ENCODE measurements around the gene NACA2.
A peak's percentile ranks its signal among the peaks of the same experiment; 100 is the strongest.
"Not testable (repeated sequence)": the region's sequence is repeated elsewhere in the genome, so short reads cannot be mapped to it uniquely, and the experiment has no call there.

NACA2 gene

DNA sequence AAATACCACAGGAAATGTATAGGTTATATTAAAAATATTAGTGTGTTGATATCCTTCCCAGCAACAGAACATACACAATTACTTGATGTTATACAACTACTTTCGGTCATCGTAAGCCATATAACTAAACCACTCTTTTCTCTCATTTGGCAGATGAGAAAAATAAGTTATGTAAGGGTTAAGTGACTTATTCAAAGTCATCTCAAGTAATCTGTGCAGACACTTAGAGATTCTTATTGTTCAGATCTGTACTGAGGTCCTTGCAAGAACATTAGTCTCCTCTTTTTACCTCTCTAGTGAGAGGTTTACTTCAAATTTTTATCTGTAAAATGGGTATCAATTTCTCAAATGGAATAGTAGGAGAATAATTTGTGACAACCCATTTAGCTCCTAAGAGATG lies 15.0 kb downstream of the NACA2 start:
- DNase-seq (ENCODE audit: low spot score), result no peak

DNA sequence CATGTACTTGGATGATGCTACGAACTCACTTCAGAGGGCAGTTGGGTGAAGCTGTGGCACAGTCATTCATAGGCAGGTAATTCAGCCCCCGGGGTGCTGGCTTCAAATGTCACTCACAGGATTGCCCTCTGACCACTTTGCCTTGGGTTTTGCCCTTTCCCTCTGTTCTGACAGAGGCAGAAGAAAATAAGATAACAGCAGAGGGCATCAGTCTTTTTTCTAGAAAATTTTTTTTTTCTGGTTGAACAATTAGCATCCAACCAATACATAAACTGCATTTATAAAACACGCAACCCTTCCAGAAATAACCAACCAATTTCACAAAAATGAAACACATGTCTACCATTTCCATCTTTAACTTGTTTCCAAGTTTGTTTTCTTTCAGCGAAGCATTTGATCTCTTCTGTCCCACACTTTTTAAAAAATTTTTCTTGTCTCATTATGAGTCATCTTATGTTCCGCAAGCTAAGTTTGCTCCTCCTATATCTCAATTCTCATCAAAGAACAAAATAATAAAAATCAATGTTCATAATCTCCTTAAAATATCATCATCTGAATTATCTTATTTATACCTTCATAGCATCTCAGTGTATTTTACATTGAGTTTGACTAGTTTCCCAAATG lies 15.6 kb downstream of the NACA2 start:
- no peak for DNase-seq (ENCODE audit: low spot score)

DNA sequence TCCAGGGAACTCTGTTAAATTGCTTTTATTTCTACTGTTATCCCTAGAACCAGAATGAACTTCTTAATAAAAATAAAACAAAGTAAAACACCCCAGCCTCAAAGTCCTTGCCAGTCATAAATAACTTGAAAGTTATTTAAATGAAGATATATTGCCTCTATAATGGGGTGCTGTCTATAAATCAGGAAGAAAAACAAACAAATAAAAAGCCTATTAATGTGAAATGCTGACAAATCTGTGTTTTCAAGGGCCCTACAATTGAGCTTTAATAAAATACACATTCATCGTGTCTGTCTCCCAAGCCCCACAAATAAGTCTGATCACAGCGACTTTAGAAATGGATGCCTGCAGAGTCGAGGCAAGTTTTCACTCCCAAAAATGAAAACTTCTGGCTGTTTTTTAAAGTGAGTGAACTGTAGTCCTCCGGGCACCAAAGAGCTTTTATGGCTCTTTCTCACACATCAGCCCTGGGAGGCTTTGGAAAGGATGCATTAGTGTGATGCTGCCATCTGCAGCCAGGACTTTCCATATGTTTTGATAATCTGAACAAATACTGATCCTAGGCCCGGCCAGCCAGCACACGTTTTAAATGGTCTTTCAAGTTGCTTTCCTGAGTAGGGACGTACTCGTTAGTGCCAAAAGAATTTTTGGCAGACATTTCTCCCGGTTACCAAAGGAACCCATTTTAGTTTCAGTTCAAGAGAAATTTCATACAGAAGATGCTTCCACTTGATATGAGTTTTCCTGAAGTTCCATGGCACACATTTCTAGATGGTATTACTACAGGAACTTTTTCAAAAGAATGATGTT lies 16.3 kb downstream of the NACA2 start:
- peak; percentile 50 for DNase-seq (ENCODE audit: low spot score)

DNA sequence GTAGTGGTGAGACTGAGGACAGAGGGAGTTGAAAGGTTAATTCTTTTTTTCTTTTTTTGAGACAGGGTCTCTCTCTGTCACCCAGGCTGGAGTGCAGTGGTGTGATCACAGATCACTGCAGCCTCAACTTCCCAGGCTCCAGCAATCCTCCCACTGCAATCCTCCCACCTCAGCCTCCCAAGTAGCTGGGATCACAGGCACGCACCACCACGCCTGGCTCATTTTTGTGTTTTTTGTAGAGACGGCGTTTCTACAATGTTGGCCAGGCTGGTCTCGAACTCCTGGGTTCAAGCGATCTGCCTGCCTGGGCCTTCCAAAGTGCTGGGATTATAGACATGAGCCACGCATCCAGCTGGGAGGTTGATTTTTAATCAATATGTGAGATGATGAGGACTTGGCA lies 18.5 kb downstream of the NACA2 start:
- DNase-seq (ENCODE audit: low spot score), result not testable (repeated sequence)

DNA sequence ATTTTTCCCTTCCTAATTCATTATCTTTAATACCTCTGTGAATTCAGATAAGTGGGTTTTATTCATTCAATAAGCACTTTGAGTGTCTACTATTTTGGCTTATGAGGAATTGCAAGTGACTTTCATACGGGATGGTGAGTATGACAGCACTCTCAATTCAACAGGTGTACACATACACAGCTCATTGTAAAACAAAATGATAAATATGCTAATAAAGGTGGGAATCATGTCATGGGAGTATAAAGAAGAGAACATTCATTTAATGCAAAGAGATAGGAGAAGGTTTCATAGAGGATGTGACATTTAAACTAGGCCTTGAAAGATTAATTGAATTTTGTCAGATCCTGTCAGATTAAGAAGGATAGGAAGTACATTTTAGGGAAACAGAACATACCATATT lies 19.4 kb downstream of the NACA2 start:
- DNase-seq (ENCODE audit: low spot score), result no peak

DNA sequence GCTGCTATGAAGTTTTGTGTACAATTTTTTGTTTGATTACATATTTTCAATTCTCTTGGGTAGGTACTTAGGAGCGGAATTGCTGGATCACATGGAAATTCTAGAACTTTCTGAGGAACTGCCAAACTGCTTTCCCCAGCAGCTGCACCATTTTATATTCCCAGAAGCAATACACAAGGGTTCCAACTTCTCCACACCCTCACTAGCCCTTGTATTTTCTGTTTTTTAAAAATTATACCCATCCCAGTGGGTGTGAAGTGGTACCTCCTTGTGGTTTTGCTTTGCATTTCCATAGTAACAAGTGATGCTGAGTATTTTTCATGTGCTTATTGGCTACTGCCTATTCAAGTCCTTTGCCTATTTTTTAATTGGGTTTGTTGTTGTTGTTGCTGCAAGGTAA lies 20.9 kb downstream of the NACA2 start:
- DNase-seq (ENCODE audit: low spot score), result no peak

DNA sequence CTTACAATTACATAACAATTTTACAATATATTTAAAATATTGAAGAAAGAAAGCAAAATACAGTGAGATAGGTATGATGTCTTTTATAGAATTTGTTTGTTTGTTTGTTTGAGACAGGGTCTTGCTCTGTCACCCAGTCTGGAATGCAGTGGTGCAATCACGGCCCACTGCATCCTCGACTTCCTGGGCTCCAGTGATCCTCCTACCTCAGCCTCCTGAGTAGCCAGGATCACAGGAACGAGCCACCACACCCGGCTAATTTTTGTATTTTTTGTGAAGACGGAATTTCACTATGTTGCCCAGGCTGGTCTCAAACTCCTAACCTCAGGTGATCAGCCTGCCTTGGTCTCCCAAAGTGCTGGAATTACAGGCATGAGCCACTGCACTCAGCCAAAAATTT lies 21.5 kb downstream of the NACA2 start:
- DNase-seq (ENCODE audit: low spot score), result not testable (repeated sequence)

DNA sequence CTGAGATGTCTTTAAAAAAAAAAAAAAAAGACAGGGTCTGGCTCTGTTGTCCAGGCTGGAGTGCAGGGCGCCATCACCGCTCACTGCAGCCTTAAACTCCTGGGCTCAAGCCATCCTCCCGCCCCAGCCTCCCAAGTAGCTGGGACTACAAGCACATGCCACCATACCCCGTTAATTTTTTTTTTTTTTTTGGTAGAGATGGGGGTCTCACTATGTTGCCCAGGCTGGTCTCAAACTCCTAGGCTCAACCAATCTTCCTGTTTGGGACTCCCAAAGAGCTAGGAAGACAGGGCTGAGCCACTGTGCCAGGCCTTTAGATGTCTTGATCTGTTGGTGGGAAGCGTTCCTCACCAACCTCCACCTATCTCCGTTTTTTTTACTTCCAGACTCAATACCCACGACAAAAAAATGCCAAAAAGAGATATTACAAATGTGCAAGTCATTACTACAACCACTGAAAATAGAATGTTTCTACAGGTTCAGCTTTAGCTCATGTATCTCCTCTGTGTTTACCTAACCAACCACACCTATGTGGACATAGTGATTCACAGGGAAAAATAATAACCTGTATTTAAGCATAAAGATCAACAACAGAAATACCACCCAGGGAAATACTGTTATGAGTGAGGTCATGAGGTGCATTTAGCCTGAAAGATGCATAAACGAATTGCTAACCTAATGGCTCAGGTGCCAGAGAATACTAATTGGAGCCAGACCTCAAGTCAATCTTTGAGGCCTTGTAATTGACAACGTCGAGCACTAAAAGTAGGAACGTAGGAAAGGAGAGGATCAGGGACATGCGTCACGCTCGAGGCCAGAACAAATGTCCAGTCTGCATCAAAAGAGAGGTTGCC lies 22.6 kb downstream of the NACA2 start:
- DNase-seq (ENCODE audit: low spot score), result no peak

DNA sequence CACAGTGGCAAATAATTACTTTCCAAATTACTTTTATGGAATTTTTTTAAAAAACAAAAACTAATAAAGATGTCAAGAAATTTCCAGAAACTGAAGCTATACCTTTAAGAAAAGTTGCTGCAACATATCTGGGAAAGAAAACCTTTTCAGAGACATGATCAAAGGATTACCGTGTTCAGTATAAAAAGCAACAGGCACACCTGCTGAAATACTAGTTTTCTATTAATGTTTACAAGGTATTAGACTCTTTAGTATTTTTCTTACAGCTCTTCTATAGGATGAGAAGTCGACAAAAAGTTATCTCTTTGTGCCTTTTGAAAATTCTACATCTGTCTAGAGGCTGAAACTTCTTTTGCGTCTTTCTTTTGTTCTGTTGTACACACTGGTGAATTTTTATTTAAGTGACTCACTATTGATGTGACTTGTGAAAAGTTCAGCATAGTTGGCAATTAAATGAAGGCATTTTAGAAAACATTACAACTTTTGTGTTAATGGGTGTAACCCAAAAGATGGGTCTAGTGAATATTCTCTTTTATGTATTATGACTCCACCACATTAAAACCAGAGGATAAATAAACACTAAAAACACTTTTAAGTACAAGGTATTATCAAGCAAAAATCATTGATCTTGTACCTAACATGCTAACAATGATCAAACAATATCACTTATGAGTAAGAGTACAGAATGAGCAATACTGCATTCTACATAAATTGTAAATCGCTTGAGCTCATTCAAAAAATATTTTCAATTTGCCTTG lies 23.8 kb downstream of the NACA2 start:
- no peak for DNase-seq (ENCODE audit: low spot score)

DNA sequence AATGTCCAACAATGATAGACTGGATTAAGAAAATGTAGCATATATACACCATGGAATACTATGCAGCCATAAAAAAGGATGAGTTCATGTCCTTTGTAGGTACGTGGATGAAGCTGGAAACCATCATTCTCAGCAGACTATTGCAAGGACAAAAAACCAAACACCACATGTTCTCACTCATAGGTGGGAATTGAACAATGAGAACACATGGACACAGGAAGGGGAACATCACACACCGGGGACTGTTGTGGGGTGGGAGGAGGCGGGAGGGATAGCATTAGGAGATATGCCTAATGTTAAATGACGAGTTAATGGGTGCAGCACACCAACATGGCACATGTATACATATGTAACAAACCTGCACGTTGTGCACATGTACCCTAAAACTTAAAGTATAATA lies 24.6 kb downstream of the NACA2 start:
- DNase-seq (ENCODE audit: low spot score), result not testable (repeated sequence)

DNA sequence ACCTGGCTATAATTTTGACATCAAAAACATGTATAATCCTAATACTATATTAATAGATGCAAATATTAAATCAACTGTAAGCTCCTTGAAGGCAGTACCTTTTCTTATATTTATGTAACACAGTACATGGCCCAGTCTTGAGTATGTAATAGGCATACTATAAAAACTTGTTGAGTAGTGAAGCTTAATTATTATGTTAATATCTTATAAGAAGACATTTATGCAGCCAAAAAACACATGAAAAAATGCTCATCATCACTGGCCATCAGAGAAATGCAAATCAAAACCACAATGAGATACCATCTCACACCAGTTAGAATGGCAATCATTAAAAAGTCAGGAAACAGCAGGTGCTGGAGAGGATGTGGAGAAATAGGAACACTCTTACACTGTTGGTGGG lies 25.2 kb downstream of the NACA2 start:
- not testable (repeated sequence) for DNase-seq (ENCODE audit: low spot score)

DNA sequence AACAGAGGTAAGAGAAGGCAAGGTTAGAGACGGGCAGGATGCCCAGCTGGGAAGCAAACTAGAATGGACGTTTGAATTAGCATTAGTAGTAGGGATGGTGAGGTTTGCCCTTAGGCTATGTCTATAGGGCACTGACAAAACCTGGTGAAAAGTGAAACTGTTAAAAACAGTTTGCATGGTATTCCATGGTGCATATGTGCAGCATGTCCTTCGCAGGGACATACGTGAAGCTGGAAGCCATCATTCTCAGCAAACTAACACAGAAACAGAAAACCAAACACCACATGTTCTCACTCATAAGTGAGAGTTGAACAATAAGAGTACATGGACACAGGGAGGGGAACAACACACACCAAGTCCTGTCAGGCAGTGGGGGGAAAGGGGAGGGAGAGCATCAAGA lies 25.8 kb downstream of the NACA2 start:
- no peak for DNase-seq (ENCODE audit: low spot score)

DNA sequence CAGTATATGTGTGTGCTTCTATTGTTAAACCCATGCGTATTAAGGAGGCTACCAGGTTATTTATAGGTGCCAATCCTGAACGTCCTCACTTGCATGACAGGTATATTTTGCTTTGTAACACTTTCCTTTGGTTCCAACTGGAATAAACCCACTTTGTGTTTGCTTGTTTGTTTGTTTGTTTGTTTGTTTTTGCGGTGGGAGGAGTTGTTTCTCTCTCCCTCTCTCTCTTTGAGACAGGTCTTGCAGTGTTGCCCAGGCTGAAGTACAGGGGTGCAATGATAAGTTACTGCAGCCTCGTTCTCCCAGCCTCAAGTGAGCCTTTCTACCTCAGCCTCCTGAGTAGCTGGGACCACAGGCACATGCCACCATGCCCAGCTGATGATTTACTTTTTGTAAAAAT lies 28.7 kb downstream of the NACA2 start:
- no peak for DNase-seq (ENCODE audit: low spot score)

DNA sequence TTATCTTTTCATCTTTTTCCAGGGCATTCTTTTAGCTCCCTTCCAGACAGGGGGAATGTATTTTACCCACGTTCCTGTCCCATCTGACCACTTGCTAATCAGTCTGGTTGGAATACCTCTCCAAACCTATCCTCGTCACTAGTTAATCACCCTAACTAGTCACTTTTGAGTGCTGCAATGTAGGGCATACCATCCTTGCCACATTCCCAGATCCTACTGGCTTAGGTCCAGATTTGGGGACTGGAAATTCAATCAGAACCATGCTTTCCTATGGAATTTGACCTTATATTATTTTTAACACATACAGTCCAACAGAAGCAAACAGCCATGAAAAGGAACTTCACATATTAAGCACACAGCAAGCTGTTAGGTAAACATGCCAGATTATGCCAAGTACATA lies 29.7 kb downstream of the NACA2 start:
- no peak for DNase-seq (ENCODE audit: low spot score)

DNA sequence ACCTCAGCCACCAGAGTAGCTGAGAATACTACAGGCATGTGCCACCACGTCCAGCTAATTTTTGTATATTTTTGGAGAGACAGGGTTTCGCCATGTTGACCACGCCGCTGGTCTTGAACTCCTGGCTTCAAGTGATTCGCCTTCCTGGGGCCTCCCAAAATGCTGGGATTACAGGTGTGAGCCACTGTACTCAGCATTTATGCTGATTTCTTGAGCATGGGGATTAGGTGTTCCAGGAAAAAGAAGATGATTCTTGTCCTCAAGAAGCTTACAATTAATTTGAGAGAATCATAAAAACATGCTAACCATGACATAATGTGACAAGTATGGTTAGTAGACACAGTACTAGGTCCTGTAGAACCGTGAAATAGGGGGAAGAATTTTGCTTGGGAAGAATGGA lies 30.9 kb downstream of the NACA2 start:
- DNase-seq (ENCODE audit: low spot score), result no peak

DNA sequence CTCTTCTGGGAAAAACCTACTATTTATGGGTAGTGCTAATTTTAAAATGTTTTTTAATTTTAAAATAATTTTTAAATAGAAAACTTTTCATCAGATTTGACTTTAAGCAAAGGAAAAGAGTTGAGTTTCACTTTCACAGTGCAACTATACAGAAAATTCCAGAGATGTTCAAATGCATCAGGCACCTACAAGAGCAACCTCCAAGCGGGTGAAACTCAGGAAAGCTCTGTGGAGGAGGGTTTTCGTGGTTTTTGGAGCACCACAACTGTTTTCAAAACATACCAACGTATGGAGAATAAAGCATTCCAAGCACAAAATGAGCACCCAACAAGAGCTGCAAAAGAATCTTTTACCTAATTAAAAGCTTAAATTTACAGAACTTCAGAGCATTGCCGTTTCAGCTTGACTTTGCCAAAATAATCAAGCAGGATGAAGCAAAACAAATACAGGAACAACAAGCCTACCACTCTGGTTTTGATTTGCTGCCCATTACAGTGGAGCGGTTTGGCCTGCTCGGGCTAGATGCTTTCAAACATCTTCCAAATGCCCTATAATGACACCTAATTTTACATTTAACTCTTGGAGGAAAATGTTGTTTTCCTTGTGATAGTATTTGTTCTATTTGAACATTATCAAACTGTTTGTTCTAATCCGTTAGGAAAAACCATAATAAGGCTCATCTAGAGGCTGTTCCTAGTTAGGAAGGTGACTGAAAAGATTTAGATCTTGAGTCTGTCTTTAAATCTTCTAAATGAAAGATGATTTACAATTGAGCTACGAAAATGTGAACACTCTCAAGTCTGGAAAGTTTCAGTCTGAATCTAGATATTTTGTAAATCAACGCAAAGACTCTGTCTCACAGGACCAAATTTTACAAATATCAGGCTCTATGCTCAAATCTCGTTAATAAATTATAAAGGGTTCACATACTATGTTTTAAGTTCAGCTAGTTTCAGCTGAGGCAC lies 34.5 kb downstream of the NACA2 start:
- DNase-seq (ENCODE audit: low spot score), result no peak

DNA sequence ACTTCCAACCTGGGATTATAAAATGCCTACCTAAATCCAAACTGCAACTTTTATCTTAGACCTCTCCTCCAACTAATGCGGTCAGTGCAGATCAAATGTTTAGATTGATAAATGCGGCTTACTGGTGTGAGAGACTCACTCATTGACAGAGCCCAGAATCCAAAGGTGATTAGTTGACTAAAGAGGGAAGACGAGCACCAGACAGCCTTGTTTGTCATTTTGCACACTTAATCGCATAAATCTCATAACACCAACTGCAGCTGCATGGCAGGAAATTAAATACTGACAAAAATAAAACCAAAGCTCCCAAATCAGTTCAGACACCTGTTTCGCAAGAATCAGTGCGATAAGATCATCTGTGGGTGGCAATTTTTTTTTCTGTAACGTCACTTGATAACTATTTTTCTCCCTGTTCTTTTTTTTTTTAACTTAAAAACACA lies 35.9 kb downstream of the NACA2 start:
- no peak for DNase-seq (ENCODE audit: low spot score)

DNA sequence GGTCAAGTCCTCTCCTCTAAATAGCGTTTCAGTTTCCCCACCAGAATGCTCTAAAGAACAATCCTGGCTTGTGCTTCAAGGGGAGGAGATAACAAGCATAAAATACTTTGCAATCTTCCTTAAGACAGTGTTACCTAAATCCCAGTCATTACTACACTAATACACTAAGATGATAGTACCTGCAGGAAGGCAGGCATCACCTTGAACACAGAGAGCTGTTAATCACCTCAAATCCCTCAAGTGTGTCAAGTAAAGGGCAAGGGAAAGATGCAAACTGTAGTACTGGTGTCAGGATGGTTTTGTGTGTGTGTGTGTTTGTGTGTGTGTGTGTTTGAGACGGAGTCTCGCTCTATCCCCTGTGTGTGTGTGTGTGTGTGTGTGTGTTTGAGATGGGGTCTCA lies 36.8 kb downstream of the NACA2 start:
- DNase-seq (ENCODE audit: low spot score), result no peak

DNA sequence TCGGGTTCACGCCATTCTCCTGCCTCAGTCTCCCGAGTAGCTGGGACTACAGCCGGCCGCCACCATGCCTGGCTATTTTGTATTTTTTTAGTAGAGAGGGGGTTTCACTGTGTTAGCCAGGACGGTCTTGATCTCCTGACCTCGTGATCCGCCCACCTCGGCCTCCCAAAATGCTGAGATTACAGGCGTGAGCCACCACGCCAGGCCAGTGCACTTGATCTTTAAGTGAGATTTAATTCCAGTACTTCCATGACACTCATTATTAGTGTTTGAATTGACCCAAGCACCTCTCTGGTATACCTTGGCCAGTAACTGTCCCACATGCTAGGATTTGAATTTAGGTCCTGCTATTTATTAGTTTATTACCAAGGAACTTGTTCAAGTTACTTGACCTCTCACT lies 38.5 kb downstream of the NACA2 start:
- DNase-seq (ENCODE audit: low spot score), result not testable (repeated sequence)

DNA sequence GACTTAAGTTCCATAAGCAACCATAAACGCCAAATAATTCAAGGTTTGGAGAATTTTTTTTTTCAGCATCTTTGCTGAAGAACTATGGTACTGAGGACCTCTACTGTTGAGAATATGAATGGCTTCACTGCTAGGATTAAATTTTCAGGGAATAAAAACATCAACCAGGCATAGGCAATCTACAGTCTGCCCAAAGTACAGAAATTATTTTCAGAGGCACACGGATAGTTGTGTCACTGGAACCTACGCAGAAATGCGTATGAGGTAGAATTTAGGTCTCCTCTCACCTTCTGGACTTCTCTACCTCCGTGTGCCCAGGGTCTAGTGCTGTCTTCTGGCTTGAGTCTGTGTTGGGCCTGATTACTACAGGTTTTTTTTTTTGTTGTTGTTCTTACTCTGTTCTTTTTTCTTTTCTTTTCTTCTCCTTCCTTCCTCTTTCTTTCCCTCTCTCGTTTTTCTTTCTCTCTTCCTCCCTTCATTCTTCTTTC lies 39.7 kb downstream of the NACA2 start:
- peak; percentile 41 for DNase-seq (ENCODE audit: low spot score)

DNA sequence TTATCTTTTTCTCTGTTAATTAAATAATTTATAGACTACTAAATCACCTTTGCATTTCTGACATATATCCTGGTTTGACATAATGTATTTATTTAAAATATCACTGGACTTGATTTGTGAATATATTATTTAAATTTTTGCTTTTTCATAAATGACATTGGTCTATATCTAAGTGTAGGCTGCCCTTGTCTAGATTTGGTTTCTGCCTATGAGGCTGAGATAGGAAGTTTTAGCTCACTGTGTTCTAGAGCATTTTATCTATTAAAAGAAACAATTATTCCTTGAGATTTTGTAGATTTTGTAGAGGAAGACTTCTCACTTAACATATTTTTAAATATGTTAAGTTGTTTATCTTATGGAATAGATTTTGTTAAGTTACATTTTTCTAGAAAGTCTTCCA lies 43.9 kb downstream of the NACA2 start:
- no peak for DNase-seq (ENCODE audit: low spot score)

All from cerebellar cortex (tissue), 1 donor.